ENCODE data around the gene METTL25B.

- TF ChIP-seq PHB2 (IDR thresholded peaks at IDR 0.05; ENCODE audit: partially characterized antibody) (no peak), CBFB (CRISPR knock-in tag; IDR thresholded peaks at IDR 0.05) (no peak), KDM1A (CRISPR knock-in tag; IDR thresholded peaks at IDR 0.05) (no peak), CEBPB (IDR thresholded peaks at IDR 0.05; ENCODE audit: borderline replicate concordance, low read depth, low read length) (no peak), BCL3 (CRISPR knock-in tag; IDR thresholded peaks at IDR 0.05) (no peak), CTCF (CRISPR knock-in tag; IDR thresholded peaks at IDR 0.05) (no peak), ARNT (IDR thresholded peaks at IDR 0.05) (no peak), ZBTB21 (CRISPR knock-in tag; IDR thresholded peaks at IDR 0.05) (no peak), MTA1 (CRISPR knock-in tag; IDR thresholded peaks at IDR 0.05; ENCODE audit: borderline replicate concordance) (no peak), NFIC (IDR thresholded peaks at IDR 0.05; ENCODE audit: low read length) (no peak)
Observed at GRCh38 chr1:156714830-156715229, 13.4 kb upstream of the METTL25B start.

Measured in HepG2 (cell line).